SK-N-SH treated with all-trans-retinoic acid at 6 μM for 48 hours (cell line): Measurements from ENCODE around the gene FBXL19.

Experiments
- ISL1 ChIP-seq: fragments of 250-450 bp; sonication (Bioruptor Pico); IDR thresholded peaks from 2 replicates; pipeline ENCODE4 v2.1.2; 2022; ENCODE audit warnings: mild to moderate bottlenecking, moderate library complexity
- PATZ1 ChIP-seq: fragments of 250-450 bp; sonication (Bioruptor Pico); IDR thresholded peaks from 2 replicates; pipeline ENCODE4 v1.8.0; 2020; ENCODE audit warnings: mild to moderate bottlenecking, moderate library complexity, borderline replicate concordance
- RARB ChIP-seq: fragments of 250-450 bp; sonication (Bioruptor Pico); IDR thresholded peaks from 2 replicates; pipeline ENCODE4 v1.8.0; 2021; ENCODE audit warnings: mild to moderate bottlenecking, moderate library complexity
- TCF4 ChIP-seq: fragments of 250-450 bp; sonication (Bioruptor Pico); IDR thresholded peaks from 2 replicates; pipeline ENCODE4 v1.8.0; 2021; ENCODE audit warnings: mild to moderate bottlenecking, moderate library complexity, borderline replicate concordance
- ZFP3 ChIP-seq: fragments of 250-450 bp; sonication (Bioruptor Pico); IDR thresholded peaks from 2 replicates; pipeline ENCODE4 v1.5.0; 2020; ENCODE audit warnings: mild to moderate bottlenecking, moderate library complexity
- TF ChIP-seq, protein P1 (sequence below): fragments of 250-450 bp; sonication (Bioruptor Pico); IDR thresholded peaks from 2 replicates; pipeline ENCODE4 v1.5.0; 2020; ENCODE audit warnings: mild to moderate bottlenecking, moderate library complexity
- TF ChIP-seq, protein P2 (sequence below): fragments of 250-450 bp; sonication (Bioruptor Pico); IDR thresholded peaks from 2 replicates; pipeline ENCODE4 v1.5.1; 2020; ENCODE audit warnings: low read depth, mild to moderate bottlenecking, moderate library complexity

DNA sequence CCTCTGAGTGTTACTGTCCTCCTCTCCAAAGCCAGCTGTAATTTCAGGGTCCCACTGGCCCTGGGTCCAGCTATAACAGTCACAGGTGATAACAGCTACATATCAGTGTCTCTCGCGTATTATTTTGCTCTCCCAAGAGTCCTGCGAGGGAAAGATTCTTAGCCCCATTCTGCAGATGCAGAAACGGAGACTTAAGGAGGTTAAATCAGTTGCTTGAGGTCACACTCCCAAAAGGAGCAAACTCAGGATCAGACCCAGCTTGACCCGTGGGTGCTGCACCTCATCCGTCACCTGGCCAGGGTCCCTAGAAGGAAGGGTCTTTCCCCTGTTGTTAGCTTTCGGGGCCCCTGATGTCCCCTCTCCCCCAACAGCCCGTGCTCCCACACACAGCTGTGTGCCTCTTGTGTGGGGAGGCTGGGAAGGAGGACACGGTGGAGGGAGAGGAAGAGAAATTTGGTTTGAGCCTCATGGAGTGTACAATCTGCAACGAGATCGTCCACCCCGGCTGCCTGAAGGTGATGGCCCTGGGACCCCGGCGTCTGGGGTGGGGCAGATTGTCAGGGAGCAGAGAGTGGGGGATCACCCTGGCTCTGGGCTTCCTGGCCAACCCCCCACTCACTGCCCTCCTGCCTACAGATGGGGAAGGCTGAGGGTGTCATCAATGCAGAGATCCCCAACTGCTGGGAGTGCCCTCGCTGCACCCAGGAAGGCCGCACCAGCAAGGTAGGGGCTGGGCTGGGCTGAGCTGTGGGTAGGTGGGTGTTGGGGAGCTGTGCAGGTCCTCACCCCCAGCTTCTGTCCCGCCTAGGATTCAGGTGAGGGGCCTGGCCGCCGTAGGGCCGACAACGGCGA, 3.8 kb downstream of the FBXL19 start:
- TF ChIP-seq PATZ1 (CRISPR knock-in tag), result no peak
- TF ChIP-seq ZFP3 (CRISPR knock-in tag), result no peak
- no peak for TF ChIP-seq ISL1 (CRISPR knock-in tag)
- TF ChIP-seq TCF4, result no peak
- TF ChIP-seq RARB (CRISPR knock-in tag), result no peak
- TF ChIP-seq, protein P1, sequence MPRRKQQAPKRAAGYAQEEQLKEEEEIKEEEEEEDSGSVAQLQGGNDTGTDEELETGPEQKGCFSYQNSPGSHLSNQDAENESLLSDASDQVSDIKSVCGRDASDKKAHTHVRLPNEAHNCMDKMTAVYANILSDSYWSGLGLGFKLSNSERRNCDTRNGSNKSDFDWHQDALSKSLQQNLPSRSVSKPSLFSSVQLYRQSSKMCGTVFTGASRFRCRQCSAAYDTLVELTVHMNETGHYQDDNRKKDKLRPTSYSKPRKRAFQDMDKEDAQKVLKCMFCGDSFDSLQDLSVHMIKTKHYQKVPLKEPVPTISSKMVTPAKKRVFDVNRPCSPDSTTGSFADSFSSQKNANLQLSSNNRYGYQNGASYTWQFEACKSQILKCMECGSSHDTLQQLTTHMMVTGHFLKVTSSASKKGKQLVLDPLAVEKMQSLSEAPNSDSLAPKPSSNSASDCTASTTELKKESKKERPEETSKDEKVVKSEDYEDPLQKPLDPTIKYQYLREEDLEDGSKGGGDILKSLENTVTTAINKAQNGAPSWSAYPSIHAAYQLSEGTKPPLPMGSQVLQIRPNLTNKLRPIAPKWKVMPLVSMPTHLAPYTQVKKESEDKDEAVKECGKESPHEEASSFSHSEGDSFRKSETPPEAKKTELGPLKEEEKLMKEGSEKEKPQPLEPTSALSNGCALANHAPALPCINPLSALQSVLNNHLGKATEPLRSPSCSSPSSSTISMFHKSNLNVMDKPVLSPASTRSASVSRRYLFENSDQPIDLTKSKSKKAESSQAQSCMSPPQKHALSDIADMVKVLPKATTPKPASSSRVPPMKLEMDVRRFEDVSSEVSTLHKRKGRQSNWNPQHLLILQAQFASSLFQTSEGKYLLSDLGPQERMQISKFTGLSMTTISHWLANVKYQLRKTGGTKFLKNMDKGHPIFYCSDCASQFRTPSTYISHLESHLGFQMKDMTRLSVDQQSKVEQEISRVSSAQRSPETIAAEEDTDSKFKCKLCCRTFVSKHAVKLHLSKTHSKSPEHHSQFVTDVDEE, result no peak
- TF ChIP-seq, protein P2, sequence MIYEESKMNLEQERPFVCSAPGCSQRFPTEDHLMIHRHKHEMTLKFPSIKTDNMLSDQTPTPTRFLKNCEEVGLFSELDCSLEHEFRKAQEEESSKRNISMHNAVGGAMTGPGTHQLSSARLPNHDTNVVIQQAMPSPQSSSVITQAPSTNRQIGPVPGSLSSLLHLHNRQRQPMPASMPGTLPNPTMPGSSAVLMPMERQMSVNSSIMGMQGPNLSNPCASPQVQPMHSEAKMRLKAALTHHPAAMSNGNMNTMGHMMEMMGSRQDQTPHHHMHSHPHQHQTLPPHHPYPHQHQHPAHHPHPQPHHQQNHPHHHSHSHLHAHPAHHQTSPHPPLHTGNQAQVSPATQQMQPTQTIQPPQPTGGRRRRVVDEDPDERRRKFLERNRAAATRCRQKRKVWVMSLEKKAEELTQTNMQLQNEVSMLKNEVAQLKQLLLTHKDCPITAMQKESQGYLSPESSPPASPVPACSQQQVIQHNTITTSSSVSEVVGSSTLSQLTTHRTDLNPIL, result no peak
